CD4-positive, alpha-beta T cell (primary cell): ENCODE data around the gene UNC93A. TPM values are rescaled to one million over a fixed set of nuclear protein-coding genes. Genes with fewer than 3 reads are reported as not detected.

ENCODE experiments used
- ATAC-seq: fragments of 200-7000 bp; cut with Tn5 transposase; one replicate; pipeline ENCODE4 v1.10.0; 2022; ENCODE audit warnings: mild to moderate bottlenecking; ENCODE audit not compliant: poor library complexity
- CTCF ChIA-PET: fragments of 350-600 bp; sonication (Branson Sonifier 250); formaldehyde crosslinking; loops from one replicate; lab custom pipeline; 2021; ENCODE audit warnings: antibody characterized with exemption, inconsistent platforms; lab: Charles Lee
- POLR2A ChIA-PET: fragments of 350-600 bp; sonication (Branson Sonifier 250); formaldehyde crosslinking; loops from one replicate; lab custom pipeline; 2021; ENCODE audit warnings: antibody characterized with exemption, inconsistent platforms; lab: Charles Lee
- DNase-seq, 14 experiments: peaks; one replicate each; pipeline ENCODE4 v3.0.0-alpha.2; 2013 to 2020; ENCODE audit warnings: mixed read lengths in 2 of 14
- H3K27ac ChIP-seq, 2 donors: one replicate each; pipeline versions ENCODE4 v1.5.1 to v1.7.0; 2013; ENCODE audit warnings: low read length in 2 of 2, low read depth in 1 of 2, mild to moderate bottlenecking in 1 of 2
- H3K27me3 ChIP-seq, 2 experiments: 1 replicate in 1 of 2; 2 replicates in 1 of 2; pipeline versions ENCODE4 v1.6.1 to v1.7.0; 2013; ENCODE audit warnings: low read length in 2 of 2, control low read depth in 1 of 2, mild to moderate bottlenecking in 1 of 2, moderate library complexity in 1 of 2; ENCODE audit not compliant: insufficient read depth in 2 of 2, control insufficient read depth in 1 of 2
- H3K36me3 ChIP-seq: one replicate; pipeline ENCODE4 v1.6.1; 2013; ENCODE audit warnings: low read length, control low read depth; ENCODE audit not compliant: insufficient read depth
- H3K4me1 ChIP-seq: one replicate; pipeline ENCODE4 v1.6.1; 2013; ENCODE audit warnings: low read length, control low read depth; ENCODE audit not compliant: insufficient read depth
- H3K4me3 ChIP-seq: one replicate; pipeline ENCODE4 v1.5.1; 2013; ENCODE audit warnings: mild to moderate bottlenecking, low read length, moderate library complexity
- H3K9me3 ChIP-seq, 2 experiments: 1 replicate in 1 of 2; 2 replicates in 1 of 2; pipeline versions ENCODE4 v1.6.1 to v1.7.0; 2013; ENCODE audit warnings: low read length in 2 of 2, mild to moderate bottlenecking in 2 of 2, control low read depth in 1 of 2, moderate library complexity in 1 of 2; ENCODE audit not compliant: control insufficient read depth in 1 of 2, insufficient read depth in 1 of 2
- H3K27ac Mint-ChIP-seq: one replicate; pipeline ENCODE4 v1.8.0; 2020; ENCODE audit warnings: mixed read lengths
- H3K27me3 Mint-ChIP-seq: one replicate; pipeline ENCODE4 v1.8.0; 2021; ENCODE audit warnings: mixed read lengths
- H3K36me3 Mint-ChIP-seq: one replicate; pipeline ENCODE4 v1.8.0; 2021; ENCODE audit warnings: low read depth, mixed read lengths
- H3K4me1 Mint-ChIP-seq: one replicate; pipeline ENCODE4 v1.8.0; 2021; ENCODE audit warnings: low read depth, mixed read lengths
- H3K4me3 Mint-ChIP-seq: one replicate; pipeline ENCODE4 v1.8.0; 2020; ENCODE audit warnings: mild to moderate bottlenecking, mixed read lengths
- H3K9me3 Mint-ChIP-seq: one replicate; pipeline ENCODE4 v1.8.0; 2020; ENCODE audit warnings: mixed read lengths
- intact Hi-C, 2 experiments: fragments of 100-400 bp; cut with DNase I in 1 of 2; cut with micrococcal nuclease in 1 of 2; formaldehyde crosslinking; loops; one replicate each; pipeline versions ENCODE4 v1.15.1 to v1.9.0; 2023 to 2025; cut with DNase I, micrococcal nuclease
- total RNA-seq, 174 experiments: library from RNA in 2 of 174; stranded (reverse) in 2 of 174; gene quantifications; one replicate each; pipeline ENCODE4 v1.2.3 and lab custom pipeline; 2021 to 2026
- TF ChIP-seq, protein P1 (sequence below): fragments of 200-600 bp; IDR thresholded peaks from one replicate; pipeline ENCODE4 v1.8.0; 2022; ENCODE audit warnings: antibody characterized with exemption, mild to moderate bottlenecking

UNC93A gene
- total RNA-seq, 2 experiments from 2014 or later: not detected

DNA sequence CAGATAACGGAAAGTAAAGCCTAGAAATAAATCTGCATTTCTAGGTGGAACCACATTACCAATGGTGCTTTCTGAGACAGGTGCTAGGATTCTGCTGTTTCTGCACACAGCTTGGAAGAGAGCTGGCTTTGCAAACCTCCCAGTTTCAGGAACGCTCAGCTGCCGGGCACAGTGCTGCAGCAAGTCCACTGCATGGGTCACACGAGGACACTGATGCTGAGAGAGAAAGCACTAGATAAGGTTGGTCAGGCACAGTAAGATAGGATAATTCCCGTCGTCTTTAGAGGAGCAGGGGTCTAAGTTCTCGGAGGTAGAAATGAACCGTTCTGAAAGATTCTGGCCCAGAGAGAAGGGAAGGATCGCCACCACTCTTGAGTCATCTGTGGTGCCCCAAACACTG is 11.0 kb downstream of the UNC93A start:
- H3K4me3 Mint-ChIP-seq: no peak overlapping the region
- H3K27me3 Mint-ChIP-seq: peaks cover 23% of the 10 kb centered on the region
- no peak for DNase-seq
- no peaks in the 10 kb centered on the region for H3K9me3 Mint-ChIP-seq
- Histone ChIP-seq H3K9me3 (peaks cover 0 to 3% of the 10 kb centered on the region in 2 experiments), H3K36me3 (no peaks in the 10 kb centered on the region), H3K27me3 (peaks cover 2 to 5% of the 10 kb centered on the region in 2 experiments), H3K27ac (no peak overlapping the region), H3K4me1 (no peaks in the 10 kb centered on the region), H3K4me3 (no peak overlapping the region)
- H3K4me1 Mint-ChIP-seq: no peaks in the 10 kb centered on the region
- intact Hi-C loops: no loop called here
- no peak overlapping the region for H3K27ac Mint-ChIP-seq
- no peak for ATAC-seq
- ChIA-PET POLR2A (no interaction called here), CTCF (no interaction called here)
- H3K36me3 Mint-ChIP-seq: no peaks in the 10 kb centered on the region
- TF ChIP-seq, protein P1, sequence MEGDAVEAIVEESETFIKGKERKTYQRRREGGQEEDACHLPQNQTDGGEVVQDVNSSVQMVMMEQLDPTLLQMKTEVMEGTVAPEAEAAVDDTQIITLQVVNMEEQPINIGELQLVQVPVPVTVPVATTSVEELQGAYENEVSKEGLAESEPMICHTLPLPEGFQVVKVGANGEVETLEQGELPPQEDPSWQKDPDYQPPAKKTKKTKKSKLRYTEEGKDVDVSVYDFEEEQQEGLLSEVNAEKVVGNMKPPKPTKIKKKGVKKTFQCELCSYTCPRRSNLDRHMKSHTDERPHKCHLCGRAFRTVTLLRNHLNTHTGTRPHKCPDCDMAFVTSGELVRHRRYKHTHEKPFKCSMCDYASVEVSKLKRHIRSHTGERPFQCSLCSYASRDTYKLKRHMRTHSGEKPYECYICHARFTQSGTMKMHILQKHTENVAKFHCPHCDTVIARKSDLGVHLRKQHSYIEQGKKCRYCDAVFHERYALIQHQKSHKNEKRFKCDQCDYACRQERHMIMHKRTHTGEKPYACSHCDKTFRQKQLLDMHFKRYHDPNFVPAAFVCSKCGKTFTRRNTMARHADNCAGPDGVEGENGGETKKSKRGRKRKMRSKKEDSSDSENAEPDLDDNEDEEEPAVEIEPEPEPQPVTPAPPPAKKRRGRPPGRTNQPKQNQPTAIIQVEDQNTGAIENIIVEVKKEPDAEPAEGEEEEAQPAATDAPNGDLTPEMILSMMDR: no peak

GRCh38 chr6:167302796-167303195 is 11.7 kb downstream of the UNC93A start:
- TF ChIP-seq, protein P1: no peak
- DNase-seq (no peak), ATAC-seq (no peak)
- Mint-ChIP-seq H3K27me3 (peaks cover 19% of the 10 kb centered on the region), H3K36me3 (no peaks in the 10 kb centered on the region), H3K4me1 (no peaks in the 10 kb centered on the region), H3K9me3 (no peaks in the 10 kb centered on the region), H3K4me3 (no peak overlapping the region), H3K27ac (no peak overlapping the region)
- peaks cover 0 to 5% of the 10 kb centered on the region in 2 experiments for H3K9me3 ChIP-seq
- H3K27me3 ChIP-seq: peaks cover under 1 to 2% of the 10 kb centered on the region in 2 experiments
- H3K4me1 ChIP-seq: no peaks in the 10 kb centered on the region
- POLR2A ChIA-PET: no interaction called here
- intact Hi-C loops: no loop called here
- no peak overlapping the region for H3K4me3 ChIP-seq
- CTCF ChIA-PET: no interaction called here
- no peaks in the 10 kb centered on the region for H3K36me3 ChIP-seq
- no peak overlapping the region for H3K27ac ChIP-seq

DNA sequence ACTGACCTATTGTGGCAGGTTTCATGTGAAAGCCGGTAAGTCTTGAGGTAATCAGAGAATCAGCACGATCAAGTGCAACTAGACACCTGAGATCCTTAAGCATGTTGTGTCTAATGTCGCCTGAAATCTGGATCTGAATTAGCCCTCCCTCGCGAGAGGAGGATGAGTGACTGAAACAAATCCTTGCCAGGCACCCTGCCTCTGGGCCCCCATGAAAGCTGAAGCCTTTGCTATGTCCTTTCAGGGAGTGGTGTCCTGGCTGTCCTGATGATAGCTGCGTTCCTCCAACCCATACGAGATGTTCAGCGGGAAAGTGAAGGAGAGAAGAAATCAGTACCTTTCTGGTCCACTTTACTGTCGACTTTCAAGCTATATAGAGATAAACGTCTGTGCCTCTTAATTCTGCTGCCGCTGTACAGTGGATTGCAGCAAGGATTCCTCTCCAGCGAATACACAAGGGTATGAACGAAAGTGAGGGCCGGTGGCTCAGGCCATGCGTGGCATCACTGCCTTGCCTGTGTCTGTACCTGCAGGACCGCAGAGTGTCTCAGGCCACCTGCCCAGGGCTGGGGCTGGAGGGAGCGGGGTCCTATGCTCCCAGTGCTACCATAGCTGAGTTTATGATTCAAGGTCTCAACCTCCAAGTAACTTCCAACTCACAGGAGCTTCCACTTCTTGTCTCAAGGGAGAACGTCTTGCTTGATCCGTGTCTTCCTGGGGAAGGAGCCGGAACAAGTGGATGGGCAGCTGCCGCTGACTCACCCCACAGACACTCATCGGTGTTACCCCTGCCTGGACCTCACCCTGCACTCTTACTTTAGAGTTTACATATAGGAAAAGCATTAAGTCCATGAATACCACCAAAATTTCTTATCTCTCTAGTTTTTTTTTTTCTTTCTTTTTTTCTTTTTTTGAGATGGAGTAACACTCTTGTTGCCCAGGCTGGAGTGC is 12.8 kb downstream of the UNC93A start:
- CTCF ChIA-PET: no interaction called here
- no peaks in the 10 kb centered on the region for H3K9me3 Mint-ChIP-seq

More for the DNA sequence above, 12.8 kb downstream of the UNC93A start:
- no peak for ATAC-seq
- Mint-ChIP-seq H3K4me1 (no peaks in the 10 kb centered on the region), H3K27ac (no peak overlapping the region), H3K4me3 (no peak overlapping the region), H3K27me3 (peaks cover 17% of the 10 kb centered on the region), H3K36me3 (no peaks in the 10 kb centered on the region)
- no peak overlapping the region for H3K27ac ChIP-seq
- DNase-seq: no peak
- TF ChIP-seq, protein P1: no peak
- no peak overlapping the region for H3K4me3 ChIP-seq
- H3K27me3 ChIP-seq: peaks cover 0 to 2% of the 10 kb centered on the region in 2 experiments
- peaks cover 0 to 5% of the 10 kb centered on the region in 2 experiments for H3K9me3 ChIP-seq
- H3K4me1 ChIP-seq: no peaks in the 10 kb centered on the region
- POLR2A ChIA-PET: no interaction called here
- intact Hi-C loops: no loop called here
- H3K36me3 ChIP-seq: no peaks in the 10 kb centered on the region
